ENCODE results near the gene MYL5.
"Not testable (repeated sequence)": the region's sequence is repeated elsewhere in the genome, so short reads cannot be mapped to it uniquely, and the experiment has no call there.

The MYL5 gene

DNA sequence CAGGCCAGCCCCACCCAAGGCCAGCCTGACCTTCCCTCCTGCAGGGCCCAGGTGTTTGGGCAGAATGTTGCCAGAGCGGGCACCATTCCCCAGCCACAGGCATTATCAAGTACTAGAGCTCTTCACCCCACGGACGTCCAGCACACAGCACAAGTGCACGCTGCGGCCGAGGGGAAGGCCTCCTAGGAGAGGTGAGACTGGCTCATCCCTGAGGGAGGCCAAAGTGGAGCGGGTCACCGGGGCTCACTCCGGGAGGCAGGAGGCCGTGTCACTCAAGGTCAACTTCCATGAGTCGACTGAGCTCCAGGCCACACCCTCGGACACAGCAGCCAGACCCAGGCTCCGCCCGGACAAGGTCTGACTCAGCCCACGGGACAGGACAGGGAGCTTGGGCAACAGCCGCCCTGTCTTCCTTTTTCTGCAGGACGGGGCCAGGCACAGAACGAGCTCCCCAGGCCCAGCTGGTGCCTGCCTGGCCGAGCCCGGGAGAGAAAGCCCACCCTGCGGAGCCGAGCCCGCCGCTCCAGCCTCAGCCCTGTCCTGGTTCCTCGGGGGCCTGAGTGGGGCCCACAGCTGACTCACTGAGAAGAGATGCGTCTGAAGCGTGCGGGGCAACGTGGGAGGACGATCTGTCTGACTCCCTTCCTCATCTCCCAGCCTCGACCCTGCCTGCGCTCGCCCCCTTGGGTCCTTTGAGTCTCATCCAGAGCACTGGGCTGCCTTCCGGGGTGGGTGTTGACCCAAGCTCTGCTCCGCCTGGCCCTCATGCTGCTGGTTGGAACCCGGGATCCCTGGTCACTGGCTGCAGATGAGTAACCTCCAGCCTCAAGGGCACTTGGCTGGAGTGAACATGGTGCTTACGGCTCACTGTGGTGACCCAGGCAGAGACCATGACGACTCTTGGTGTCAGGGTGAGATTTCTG, 13.0 kb downstream of the MYL5 start:
- DNase-seq (ENCODE audit: low read depth): no peak

DNA sequence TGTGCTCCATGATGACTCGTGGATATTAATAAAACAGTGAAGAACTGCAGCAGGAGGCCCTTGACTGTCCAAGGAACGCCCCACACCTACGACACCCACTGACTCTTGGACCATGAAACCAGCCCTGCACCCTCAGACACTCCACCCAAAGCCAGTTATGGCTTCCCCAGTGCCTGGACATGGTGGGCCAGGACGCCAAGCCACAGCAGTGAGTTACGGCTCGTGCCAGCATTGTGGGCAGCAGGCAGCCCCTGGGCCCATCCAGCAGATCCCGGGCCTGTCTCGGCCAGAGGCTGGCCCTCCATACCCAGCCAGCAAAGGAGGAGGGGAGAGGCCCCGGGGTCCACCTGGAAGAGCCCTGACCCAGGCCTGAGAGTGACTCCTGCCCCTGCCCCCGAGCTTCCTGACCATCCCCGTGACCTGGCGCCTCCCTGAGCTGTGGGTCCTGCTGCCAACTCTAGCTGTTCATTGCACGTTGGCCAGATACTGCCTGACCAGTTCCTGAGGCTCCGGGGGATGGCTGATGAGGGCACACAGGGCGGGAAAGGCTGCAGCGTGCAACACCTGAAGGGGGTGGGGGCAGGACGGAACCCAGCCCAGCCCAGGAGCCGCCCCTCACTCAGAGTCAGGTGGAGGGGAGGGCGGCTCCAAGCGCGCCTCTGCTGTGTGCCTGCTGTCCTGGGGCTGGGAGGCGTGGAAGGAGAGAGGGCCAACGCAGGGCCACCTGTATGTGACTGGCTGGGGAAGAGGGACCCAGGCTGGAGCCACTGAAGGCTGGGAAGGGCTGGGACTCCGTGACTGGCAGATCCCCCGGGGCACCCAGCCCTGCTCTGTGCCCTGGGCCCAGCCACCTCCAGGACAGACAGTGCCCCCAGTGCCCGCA, 13.9 kb downstream of the MYL5 start:
- DNase-seq (ENCODE audit: low read depth): no peak

DNA sequence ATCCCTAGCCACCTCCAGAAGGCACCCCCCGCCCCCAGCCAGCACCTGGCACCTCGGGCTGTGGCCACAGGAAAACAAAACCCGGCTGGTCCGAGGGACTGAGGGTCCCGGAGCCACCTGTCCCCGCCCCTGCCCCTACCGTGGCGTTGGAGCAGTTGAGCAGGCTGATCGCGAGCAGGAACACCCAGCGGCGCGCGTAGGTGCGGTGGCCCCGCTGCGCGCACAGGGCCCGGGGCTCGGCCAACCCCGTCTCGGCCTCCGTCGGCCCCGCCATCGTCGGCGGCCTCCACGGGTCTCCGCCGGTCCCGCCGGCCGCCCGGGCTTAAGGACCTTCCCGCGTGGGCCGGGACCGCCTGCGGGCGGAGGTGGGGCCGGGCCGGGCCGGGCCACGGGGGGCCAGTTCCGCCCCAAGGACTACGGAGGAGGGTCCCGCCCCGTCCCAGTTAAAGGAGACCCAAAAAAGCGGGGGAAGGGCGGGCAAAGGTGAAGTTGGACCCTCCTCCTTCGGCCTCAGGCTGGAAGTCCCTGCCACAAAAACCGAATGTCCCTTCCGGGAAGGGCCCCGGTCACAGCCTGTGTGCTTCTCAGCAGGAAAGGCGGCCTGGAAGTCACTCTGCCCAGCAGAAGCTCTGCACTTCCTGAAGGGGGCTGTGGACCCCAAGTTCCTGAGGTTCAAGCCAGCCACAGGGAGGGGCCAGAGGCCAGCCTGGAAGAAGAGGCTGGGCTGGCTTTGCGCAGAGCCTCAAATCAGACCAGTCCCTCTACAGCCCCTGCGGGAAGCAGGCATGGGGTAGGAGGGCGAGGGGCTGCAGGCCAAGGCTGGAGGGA, 14.7 kb downstream of the MYL5 start, which contains the start of gene SLC49A3:
SLC49A3 (minus strand) TSS at position 298 of the 828 bp plus-strand sequence; CDS start at position 274, 24 bp downstream.
- DNase-seq (ENCODE audit: low read depth): no peak

DNA sequence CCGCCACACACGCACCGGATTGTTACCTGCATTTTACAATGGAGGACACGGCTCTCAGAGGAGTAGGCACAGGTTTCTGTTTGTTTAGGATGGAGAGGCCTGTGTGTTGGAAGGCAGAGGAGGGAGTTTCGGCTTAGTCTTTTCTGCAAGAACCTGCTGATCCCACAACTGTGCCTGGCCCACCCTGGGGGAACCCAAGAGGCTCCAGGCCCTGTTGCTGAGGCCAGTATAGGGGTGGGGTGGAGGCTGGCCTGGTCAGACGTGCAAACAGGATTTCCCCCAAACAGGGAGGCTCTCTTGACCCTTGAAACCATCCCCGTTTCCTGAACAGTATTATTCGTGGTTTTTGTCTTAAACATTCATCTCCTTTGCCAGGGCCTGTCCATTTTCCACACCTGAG, 15.4 kb downstream of the MYL5 start:
- no peak for DNase-seq (ENCODE audit: low read depth)

DNA sequence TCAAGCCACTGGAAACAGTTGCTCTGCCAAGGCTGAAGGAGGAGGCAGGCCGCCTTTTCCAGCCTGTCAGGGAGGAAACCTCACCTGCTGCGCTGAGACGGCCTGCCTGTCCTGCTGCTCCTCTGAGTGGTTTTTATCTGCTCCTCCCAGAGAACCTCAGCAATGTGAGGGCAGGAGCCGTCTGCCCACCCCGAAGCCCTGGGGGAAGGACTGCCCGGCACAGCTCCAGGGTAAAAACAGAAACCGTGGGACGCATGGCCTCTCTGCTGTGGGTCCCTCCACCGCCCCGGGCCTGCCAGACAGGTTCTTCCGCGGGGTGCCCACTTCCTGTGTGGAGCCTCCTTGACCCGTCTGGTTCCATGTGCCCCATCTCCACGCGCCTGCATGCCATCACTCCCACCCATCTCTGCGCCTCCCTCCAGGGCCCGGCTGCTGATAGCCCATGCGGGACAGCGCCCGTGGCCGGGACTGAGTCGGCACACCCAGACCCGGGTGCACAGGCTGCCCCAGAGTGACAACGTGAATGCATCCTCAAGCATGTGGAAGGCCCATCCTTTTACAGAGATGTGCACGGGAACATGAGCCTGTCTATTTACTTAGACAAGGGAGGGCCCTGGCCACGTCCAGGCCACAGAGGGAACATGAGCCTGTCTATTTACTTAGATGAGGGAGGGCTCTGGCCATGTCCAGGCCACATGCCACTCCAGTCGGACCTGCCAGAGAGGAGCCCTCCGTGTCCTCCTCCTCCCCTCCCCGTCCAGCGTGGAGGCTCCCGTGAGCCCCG, 18.6 kb downstream of the MYL5 start:
- DNase-seq (ENCODE audit: low read depth): no peak

DNA sequence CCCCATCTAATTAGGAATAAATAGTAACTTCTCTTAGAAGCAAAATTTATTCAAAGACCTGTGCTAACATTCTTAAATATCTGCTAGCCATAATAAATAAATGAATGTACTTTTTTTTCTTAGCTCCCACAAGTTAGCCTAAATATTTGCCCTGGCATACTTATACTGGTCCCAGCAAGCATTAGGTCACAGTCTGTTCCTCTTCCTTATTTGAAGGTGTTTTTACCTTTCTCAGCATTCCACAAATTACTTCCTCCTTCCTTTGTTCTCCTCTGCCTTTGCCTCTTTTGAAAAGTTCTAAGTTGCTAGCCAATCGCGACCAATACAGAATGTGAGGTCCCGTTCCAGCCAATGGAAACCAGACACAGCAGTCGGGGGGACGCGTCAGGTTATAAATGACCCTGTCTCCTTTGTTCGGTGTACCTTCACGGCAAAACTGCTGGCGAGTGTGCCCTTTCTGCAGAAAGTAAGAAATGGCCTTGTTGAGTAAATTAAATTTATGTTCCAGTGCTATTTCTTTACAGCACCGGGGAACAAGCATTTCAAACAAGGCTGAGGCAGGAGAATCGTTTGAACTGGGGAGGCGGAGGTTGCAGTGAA, 20.1 kb downstream of the MYL5 start:
- DNase-seq (ENCODE audit: low read depth): not testable (repeated sequence)

DNA sequence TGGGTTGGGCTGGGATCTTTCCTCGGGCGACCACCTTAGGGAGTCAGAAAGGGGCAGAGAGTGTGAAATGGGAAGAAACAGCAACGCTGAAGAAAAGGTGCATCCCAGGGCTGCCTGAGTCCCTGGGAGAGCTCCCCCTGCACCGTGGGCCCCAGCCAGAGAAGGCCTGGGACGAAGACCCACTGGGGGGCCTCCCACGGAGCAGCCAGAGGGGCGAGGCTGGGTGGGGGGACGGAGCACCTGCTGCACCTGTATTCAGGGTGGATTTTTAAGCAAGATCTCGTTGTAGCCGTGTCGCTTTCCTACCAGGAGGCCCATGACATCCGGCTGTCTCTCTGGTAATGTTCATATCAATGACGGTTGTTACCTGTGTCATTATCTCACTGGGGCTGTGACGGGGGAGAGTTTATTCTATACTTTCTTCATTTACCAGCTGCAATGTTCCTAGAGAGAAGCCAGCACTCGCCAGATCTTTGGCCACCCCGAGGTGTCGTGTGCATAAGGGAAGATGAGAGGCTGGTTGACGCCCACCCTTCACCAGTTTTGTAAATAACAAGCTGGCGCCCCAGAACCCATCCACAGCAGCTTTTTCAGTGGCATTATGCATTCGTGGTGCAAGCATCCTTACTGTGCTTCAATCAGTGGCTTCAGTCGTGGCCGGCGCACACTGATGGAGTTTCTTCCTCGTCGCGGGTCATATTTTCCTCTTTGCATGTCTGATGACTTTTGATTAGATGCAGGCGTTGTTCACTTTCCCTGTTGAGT, 25.7 kb downstream of the MYL5 start:
- no peak for DNase-seq (ENCODE audit: low read depth)

DNA sequence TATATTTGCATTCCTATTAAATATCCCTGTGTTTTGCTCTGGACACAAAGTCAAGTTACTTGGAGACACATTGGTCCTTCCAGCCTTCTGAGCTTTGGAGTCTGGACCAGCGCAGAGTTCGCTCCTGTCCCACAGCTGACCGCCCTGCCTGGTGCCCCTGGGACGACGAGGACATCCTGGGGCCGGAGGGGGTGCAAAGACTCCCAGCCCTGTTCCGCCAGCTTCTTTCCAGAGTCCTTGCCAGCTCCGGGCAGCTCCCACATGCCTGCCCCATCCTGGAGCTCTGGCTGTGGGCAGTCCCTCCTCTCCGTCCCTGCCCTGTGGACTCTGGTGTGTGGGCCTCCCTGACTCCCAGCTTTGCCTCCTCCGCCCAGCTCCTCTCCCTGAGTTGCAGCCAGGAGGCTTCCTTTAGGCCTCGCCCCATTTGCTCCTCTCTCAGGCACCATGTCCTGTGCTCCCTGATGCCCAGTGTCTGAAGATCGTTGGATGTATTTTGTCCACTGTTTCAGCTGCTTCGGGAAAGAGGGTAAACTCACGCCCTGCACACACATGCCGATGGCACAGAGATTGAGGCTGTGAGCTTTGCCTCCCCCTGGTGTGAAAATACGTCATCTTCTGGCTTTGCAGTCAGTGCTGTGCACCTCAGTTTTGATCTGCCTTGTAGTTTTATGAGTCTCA, 26.4 kb downstream of the MYL5 start:
- no peak for DNase-seq (ENCODE audit: low read depth)

DNA sequence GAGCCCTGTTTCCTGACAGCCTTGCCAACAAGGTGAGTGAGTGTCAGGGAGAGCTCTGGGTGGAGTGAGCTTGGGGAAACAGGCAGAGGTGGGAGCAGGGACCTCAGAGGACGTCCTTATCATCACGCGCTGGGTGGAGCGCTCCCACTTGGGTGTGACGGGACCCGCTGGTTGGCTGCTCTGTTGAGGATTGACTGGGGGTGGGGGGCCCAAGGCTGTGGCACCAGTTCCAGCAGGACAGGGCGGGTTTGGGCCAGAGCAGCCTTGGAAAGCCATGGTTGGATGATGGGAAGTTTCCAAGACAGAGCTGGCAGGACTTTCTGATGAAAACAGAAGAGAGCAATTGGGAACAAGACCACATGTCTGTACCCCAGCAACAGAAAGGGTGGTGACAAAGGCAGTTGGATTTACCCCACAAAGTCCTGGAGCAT, 28.3 kb downstream of the MYL5 start:
- DNase-seq (ENCODE audit: low read depth): no peak

DNA sequence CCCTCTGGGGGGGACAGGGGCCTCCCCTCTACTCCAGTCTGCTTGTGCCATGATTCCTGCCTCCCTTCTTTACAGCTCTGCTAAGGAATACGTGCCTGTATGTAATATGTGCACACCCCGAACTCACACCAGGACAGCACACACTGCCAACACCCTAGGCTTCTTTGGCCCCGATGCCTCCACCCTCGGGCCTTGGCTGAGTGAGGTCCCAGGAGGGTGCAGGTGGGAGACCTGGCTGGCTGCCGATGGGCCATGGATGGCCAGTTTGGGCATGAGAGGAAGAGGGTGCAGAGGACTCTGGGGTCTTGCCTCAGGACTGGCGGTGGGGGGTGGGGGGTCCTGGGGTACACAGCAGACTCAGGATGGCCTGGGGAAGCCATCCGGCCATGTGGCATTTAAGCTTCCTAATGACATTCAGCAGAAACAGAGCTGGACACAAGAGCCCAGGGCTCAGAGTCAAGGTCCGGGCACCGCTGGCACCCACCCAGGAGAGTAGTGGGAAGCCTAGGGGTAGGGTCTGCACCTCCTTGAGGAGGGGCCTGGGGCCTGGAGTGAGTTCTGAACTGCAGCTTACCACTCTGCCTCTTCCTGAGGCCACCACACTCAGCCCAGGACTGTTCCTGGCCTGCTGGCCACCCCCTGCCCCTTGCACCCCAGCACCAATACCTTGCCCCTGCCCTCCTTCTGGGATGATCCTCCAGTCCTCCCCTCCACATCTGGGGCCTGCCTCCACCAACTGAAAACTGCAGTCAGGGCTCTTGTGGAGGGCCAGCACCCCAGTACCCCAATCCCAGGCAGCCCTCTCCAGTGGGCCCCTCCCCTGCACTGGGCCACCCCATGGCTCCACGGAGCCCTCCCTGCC, 29.2 kb downstream of the MYL5 start:
- no peak for DNase-seq (ENCODE audit: low read depth)

DNA sequence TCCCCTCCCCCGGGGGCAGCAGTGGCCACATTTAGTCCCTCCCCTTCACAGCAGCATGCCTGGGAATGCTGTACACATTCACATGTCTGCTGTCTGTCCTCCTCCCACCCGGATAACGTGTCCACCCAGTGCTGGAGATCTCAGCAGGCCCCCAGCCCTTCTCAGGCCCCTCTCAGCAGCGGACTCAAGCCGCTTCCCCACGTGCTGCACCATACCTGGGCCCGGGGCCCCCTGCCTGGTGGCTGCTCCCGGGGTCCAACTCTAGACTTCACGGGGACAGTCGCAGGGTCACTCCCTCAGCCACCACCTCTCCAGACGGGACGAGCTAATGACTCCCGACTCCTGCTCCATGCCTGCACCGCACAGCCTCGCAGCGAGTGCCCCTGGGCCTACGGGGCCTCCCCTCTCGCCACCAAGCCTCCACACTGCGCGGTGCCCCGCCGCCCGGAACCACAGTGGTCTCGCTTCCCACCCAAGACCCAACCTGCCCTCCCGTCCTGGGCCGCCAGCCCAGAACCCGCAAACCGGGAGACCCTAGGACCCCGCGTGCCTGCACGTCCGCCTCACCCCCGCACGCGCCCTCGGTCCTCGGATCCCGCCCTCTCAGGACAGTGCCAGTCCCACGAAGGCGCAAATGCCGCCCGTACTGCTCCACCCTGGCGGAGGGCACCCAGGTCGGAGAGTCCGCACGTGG, 30.0 kb downstream of the MYL5 start:
- DNase-seq (ENCODE audit: low read depth): no peak

DNA sequence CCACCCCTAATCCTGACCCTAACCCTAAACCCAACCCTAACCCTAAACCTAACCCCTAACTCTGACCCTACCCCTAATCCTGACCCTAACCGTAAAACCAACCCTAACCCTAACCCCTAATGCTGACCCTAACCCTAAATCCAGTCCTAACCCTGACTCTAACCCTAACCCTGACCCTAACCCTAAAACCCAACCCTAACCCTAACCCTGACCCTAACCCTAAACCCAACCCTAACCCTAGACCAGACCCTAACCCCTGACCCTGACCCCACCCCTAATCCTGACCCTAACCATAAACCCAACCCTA, 30.6 kb downstream of the MYL5 start:
- no peak for DNase-seq (ENCODE audit: low read depth)

DNA sequence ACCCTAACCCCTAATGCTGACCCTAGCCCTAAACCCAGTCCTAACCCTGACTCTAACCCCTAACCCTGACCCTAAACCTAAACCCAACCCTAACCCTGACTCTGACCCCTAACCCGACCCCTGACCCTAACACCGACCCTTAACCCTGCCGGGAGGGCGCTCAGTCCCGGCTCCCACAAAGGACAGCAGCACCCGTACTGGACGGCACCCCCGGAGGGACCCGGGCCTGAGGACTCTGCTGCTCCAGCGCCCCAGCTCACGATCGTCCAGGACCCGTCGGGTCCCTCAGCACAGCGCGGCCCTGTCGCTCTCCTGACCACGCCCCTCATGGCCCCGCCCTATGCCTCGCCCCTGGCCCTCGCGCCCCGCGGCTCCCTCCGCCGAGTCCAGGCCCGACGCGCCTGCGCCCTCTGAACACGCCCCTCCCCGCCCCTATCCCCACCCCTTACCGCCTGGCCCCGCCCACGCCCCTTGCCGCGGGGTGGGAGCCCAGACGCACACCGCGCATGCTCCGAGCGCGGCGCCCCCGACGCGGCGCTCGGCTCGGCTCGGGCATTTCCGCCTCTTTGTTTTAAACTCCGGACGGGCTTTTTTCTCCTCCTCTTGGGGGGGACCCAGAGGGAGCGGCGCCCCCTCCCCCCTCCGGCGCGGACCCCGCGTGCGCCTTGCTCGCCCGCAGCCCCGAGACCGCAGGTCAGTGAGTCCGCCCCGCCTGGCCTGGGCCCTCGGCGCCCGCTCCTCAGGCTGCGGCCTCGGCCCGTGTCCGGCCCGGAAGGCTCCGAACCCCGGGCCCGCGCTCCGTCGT, 31.1 kb downstream of the MYL5 start, which contains the start of gene PCGF3:
PCGF3 (plus strand) TSS at position 555 of the 805 bp plus-strand sequence. CDS start 27,849 bp downstream, outside the sequence.
- peak; percentile 92 for DNase-seq (ENCODE audit: low read depth)

DNA sequence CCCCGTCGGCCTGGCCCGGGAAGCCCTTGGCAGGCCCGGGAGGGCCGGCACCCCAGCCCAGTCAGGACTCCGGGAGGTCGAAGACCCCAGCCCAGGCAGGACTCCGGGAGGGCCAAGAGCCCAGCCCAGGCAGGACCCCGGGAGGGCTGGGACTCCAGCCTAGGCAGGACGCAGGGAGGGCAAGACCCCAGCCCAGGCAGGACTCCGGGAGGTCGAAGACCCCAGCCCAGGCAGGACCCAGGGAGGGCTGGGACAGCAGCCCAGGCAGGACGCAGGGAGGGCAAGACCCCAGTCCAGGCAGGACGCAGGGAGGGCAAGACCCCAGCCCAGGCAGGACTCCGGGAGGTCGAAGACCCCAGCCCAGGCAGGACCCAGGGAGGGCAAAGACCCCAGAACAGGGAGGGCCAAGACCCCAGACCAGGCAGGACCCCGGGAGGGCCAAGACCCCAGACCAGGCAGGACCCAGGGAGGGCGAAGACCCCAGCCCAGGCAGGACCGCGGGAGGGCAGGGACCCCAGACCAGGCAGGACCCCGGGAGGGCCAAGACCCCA, 31.8 kb downstream of the MYL5 start:
- not testable (repeated sequence) for DNase-seq (ENCODE audit: low read depth)

DNA sequence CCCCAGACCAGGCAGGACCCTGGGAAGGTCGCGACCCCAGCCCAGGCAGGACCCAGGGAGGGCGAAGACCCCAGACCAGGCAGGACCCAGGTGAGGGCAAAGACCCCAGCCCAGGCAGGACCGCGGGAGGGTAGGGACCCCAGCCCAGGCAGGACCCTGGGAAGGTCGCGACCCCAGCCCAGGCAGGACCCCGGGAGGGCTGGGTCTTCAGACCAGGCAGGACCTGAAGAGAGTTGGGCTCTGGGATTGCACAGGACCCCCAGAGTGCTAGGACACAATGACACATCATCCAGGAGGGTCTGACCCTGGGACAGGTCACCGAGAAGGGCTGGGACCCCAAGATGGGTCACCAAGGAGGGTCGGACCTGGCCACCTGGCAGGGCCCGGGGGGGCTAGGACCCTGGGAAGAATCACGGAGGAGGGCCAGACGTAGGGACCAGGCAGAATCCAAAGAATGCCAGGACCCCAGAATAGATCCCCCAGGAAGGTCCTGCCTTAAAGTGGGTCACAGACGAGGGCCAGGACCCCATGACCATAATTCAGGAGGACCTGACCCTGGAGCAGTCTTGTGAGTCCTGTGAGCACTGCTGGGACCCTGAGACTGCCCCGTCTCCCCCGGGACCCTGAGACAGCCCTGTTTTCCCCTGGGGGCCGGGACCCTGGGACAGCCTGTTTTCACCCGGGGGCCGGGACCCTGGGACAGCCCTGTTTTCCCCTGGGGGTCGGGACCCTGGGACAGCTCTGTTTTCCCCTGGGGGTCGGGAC, 32.7 kb downstream of the MYL5 start:
- no peak for DNase-seq (ENCODE audit: low read depth)
